Activated CD4-positive, alpha-beta T cell treated with anti-CD3 and anti-CD28 coated beads for 4 hours (primary cell): ENCODE measurements around the gene NDUFA5.
"Not testable (repeated sequence)": the region's sequence is repeated elsewhere in the genome, so short reads cannot be mapped to it uniquely, and the experiment has no call there.

Experiments
- DNase-seq, 2 donors: peaks; one replicate each; pipeline ENCODE4 v3.0.0-alpha.2; 2020

NDUFA5 gene

DNA sequence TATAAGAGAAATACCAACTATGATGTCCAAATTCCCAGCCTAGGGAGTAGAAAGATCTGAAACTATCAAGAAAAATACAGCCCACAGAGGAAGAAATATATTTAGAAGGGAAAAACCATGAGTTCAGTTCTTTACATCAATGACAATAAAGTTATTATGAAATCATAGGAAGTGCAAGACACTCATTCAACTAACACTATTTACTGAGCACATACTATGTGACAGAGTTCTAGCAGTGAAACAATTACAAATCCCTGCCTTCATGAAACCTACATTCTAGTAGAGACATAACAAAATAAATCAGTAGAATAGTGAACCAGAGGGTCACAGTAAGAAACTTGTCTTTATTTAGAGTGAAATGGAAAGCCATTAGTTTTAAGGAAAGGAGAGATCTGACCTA is 2.1 kb downstream of the NDUFA5 start:
- no peak for DNase-seq

DNA sequence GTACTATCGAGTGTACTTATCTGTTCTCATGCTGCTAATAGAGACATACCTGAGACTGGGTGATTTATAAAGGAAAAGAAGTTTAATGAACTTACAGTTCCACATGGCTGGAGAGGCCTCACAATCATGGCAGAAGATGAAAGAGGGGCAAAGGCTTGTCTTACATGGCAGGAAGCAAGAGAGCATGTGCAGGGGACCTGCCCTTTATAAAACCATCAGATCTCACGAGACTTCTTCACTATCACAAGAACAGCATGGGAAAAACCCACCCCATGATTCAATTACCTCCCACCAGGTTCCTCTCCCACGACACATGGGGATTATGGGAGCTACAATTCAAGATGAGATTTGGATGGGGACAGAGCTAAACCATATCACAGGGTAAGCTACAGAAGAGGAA is 4.5 kb downstream of the NDUFA5 start:
- no peak for DNase-seq

- no peak for DNase-seq
These were observed 5.0 kb downstream of the NDUFA5 start for GRCh38 chr7:123552641-123553040.

DNA sequence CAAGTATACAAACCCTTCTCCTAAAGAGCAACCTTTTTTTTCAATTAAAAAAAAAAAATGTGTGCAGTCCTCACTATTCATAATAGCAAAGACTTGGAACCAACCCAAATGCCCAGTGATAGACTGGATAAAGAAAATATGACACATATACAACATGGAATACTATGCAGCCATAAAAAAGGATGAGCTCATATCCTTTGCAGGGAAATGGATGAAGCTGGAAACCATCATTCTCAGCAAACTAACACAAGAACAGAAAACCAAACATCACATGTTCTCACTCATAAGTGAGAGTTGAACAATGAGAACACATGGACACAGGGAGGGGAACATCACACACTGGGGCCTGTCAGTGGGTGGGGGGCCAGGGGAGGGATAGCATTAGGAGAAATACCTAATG is 5.5 kb downstream of the NDUFA5 start:
- DNase-seq = not testable (repeated sequence)

DNA sequence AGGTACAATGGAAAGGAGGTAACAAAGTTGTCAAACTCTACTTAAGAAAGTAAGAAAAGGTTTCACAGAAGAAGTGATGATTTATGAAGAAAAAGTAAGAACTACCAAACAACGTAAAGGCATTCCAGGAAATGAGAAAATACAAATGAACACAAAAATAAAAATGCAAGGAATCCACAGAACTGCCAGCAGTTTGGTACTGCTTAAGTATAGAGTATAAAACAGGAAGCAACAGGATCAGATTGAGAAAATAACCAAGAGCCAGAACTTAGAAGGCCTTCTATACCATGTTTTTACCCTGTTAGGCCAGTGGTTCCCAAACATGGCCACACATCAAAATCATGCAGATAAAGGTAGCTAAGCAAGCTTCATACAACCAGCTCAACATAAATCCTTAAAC is 9.2 kb downstream of the NDUFA5 start:
- no peak for DNase-seq

DNA sequence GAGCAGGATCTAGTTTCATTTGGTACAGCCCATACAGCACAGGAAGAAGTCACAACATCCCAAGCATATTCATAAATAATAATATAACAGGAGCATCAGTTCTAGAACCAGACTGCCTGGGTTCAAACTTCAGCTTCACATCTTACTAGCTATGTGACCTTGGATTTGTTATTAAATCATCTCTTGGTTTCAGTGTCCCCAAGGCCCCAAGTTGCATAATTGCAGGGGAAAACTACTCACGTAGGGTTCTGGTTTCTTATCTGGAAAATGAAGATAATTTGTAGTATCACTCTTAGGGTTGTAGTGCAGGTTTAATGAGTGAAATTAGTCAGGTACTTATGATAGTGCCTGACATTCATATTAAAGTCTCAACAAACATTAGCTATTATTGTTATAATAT is 17.7 kb downstream of the NDUFA5 start:
- DNase-seq = no peak

DNA sequence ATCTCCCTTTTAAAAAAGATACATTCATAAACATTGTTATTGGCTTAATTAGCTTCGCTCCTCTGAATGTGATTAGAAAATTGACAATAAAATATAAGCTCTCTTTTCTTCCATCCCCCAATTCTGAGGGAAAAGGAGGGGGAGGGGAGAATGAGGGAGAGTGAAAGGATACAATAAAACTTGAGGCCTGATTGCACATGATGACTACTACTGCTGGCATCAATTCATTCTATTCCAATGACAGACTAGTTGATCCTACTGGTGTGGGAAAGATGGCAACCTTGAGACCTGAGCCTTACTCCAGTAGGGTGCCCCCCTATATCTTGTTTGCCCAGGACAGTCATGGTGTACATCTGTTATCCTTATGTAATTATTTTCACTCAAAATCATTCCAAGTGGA is 18.7 kb downstream of the NDUFA5 start:
- no peak for DNase-seq

GRCh38 chr7:123538189-123538714 is 19.4 kb downstream of the NDUFA5 start:
- DNase-seq = no peak

DNA sequence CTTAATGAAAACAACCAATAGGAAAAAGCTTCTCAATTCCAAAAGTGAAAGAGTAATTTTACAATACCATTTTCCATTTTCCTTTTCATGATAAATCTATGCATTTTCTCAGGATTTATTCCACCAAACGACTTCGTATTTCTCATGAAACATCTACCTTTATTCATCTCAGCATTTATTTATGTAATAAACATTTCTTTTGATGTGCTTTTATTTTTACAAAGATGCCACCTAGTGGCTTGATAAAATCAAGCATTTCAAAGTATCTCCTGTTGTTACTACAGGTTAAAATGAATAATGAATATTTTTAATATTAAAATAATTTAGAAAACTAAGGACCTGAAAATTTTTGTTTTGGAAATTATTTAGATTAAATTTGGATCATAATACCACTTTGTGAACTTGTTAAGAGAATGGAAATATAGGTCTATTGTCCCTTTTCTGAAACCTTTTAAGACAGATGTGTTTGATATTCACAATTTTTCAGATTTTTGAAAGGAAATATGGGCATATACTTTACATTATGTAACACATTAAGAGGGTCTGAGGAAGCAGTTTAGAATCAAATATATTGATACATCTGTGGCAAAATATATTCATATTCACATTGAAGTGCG is 20.5 kb downstream of the NDUFA5 start:
- DNase-seq = no peak

- DNase-seq = no peak
These were observed 22.1 kb downstream of the NDUFA5 start for GRCh38 chr7:123535517-123535916.

- DNase-seq = peak; percentile 96 to 98
These were observed 23.0 kb downstream of the NDUFA5 start, which contains the start of gene IQUB for GRCh38 chr7:123534383-123535260. Gene IQUB (minus strand): TSS chr7:123534595. CDS start chr7:123512340, 22,255 bp downstream.

DNA sequence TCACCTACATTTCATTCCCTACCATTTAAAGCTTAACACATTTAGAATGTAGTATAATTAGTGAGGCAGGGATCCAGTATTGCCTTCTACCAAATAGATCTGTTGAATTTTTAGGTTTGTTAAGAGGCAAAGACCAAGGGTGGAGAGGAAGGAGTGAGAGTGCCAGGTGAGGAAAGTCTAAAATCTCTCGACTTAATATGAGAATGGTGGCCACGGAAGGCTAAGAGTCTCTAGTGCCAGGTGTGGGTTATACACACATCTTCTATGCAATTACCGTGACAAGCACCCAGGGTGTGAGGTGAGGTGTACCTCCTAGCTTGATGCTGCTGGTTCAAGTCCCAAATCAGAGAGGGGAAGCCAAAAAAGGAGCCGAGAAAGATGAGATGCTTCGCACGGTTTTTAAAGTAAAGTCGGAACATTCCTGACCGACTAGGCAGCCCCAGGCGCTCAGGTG is 23.7 kb downstream of the NDUFA5 start:
- DNase-seq = peak in 1 of 2 donors; percentile 16

GRCh38 chr7:123533553-123533917 is 24.1 kb downstream of the NDUFA5 start:
- no peak for DNase-seq

DNA sequence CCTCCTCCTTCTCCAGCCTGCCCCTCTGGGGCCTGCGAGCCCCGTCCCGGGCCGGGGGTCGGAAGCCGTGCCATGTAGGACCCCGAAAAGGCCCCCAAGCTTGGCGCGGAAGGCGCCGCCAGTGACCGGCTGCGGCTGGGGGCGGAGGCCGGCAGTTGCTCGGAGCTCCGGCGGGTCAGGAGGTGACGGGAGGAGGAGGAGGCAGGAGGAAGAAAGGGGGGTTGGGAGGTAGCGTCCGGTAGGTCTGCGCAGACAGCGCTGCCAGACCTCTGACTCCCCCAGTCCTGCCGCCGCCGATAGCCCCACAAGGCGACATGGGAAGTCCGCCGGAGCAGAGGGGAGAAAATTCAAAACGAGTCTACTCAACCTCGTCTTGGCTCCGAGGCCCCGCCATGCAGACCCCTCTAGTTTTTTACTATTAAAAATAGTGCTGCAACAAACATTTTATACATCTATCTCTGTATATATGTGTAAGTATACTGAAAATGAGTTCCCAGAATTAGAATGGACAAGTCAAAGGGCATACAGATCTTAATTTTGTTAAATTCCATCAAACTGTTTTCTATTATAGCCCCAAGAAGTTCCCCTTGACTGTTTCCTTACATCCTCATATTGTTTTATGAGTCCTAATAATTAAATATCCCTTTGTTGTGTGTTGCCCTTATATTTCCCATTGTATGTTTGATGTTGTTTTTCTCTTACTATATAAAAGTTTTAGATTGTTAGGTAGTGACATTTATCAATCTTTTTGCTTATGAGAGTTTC is 24.6 kb downstream of the NDUFA5 start:
- peak in 1 of 2 donors; percentile 21 for DNase-seq

DNA sequence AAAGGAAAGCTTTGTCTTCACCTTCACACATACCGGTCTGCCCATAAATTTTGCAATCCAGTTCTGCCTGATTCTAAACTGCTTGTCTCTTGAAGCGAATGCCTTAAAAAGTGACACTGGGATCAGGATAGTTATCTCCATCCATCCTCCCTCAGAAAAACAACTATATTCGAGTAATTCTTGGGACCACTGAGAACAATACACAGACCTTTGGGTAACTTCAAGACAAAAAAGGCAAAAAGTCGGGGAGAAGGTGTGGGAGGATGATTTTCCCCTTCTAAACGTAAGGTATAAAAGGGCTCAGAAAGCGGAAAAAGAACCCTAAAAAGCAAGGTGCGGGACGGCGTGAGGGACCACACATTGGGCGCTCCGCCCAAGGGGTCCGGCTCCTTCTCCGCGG is 25.3 kb downstream of the NDUFA5 start:
- DNase-seq = not testable (repeated sequence)

GRCh38 chr7:123530035-123530591 is 27.5 kb downstream of the NDUFA5 start:
- not testable (repeated sequence) for DNase-seq

DNA sequence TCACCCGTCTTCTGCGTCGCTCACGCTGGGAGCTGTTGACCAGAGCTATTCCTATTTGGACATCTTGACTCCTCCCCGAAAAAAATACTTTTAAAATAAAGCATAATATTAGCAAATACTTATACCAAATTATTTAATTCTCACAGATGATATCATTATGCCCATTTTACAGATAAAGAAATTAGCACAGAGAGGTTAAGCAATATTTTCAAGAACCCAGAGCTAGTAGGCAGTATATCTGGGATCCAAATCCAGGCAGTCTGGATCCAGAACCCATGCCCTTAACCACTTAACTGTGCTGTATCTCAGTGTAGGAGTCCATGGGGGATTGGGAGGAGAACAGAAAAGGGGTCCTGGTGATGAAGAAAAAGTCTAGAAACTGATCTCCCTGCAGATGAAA is 29.4 kb downstream of the NDUFA5 start:
- no peak for DNase-seq

GRCh38 chr7:123527712-123528225 is 29.8 kb downstream of the NDUFA5 start:
- DNase-seq = not testable (repeated sequence)

- DNase-seq = not testable (repeated sequence)
These were observed 31.1 kb downstream of the NDUFA5 start for GRCh38 chr7:123526533-123526932.

DNA sequence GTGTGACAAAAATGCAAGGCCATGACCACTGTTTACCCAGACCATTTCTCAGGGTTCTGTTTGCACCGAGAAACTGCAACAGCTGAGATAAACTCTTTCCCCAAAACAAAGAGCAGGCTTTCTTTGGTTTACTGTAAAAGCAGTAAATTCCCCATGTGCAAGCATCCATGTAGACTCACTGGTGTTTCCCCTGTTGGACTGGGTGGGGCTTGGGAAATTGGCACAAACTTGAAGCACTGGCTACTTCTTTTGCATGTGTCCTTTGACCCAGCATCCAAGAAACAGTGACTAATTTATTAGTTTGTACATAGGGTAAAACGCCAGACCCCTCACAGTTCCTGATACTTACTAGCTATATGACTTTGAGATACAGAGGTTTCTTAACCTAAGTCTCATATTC is 35.6 kb downstream of the NDUFA5 start:
- DNase-seq = no peak

GRCh38 chr7:123505221-123505620 is 52.4 kb downstream of the NDUFA5 start:
- no peak for DNase-seq

DNA sequence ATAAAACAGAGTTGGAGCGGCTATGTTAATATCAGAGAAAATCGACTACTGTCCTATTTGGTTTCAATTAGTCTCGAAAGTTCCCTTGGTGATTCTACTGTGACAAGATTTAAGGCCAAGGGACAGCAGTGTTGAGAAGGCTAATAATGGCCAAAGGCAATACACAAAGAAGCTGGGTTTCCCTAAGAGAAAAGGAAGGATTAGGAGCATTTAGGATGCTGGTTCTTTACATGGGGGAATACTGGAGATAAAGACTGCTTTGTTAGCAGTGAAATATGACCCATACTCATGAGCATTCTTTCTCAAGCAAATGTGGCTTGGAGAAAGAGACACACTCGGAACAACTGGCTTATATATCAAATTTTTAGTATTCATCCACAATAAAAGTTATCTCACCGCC is 55.4 kb downstream of the NDUFA5 start:
- no peak for DNase-seq
